Neutrophil (primary cell): ENCODE data around the gene DDX50.

ENCODE experiments used
- H3K27ac ChIP-seq: fragments of 200-600 bp; sonication (generic); 2 replicates; pipeline ENCODE4 v1.5.1; 2016; ENCODE audit warnings: mild to moderate bottlenecking, moderate library complexity
- H3K27me3 ChIP-seq: fragments of 200-600 bp; sonication (generic); 2 replicates; pipeline ENCODE4 v1.6.0; 2016; ENCODE audit warnings: mild to moderate bottlenecking
- H3K36me3 ChIP-seq: fragments of 200-600 bp; sonication (generic); 2 replicates; pipeline ENCODE4 v1.5.1; 2017
- H3K4me1 ChIP-seq, 2 experiments: fragments of 200-600 bp in 1 of 2; sonication (generic) in 1 of 2; 1 replicate in 1 of 2; 2 replicates in 1 of 2; pipeline versions ENCODE4 v1.5.1 to v1.6.1; 2013 to 2016; ENCODE audit warnings: low read depth in 1 of 2, low read length in 1 of 2, mild to moderate bottlenecking in 1 of 2, moderate library complexity in 1 of 2; ENCODE audit not compliant: control insufficient read depth in 1 of 2, insufficient read depth in 1 of 2
- H3K4me3 ChIP-seq, 2 experiments: fragments of 200-600 bp in 1 of 2; sonication (generic) in 1 of 2; 1 replicate in 1 of 2; 2 replicates in 1 of 2; pipeline ENCODE4 v1.5.1; 2013 to 2016; ENCODE audit warnings: low read depth in 1 of 2, low read length in 1 of 2, mild to moderate bottlenecking in 1 of 2, moderate library complexity in 1 of 2
- H3K9me3 ChIP-seq: fragments of 200-600 bp; sonication (generic); 2 replicates; pipeline ENCODE4 v1.5.1; 2016
- CTCF ChIP-seq: fragments of 200-600 bp; sonication (generic); IDR thresholded peaks from 2 replicates; pipeline ENCODE4 v1.5.1; 2016; ENCODE audit warnings: antibody characterized with exemption

The DDX50 gene

GRCh38 chr10:68981074-68981473, 80.0 kb downstream of the DDX50 start:
- H3K27ac ChIP-seq, result no peak overlapping the region
- H3K9me3 ChIP-seq, result no peaks in the 10 kb centered on the region
- no peaks in the 10 kb centered on the region for H3K4me1 ChIP-seq
- TF ChIP-seq CTCF, result no peak
- H3K36me3 ChIP-seq, result peaks cover 47% of the 10 kb centered on the region
- no peak overlapping the region for H3K4me3 ChIP-seq
- H3K27me3 ChIP-seq, result no peaks in the 10 kb centered on the region

GRCh38 chr10:68982389-68982788, 81.3 kb downstream of the DDX50 start:
- Histone ChIP-seq H3K4me1 (no peaks in the 10 kb centered on the region), H3K27me3 (no peaks in the 10 kb centered on the region), H3K36me3 (peaks cover 36% of the 10 kb centered on the region), H3K27ac (no peak overlapping the region), H3K4me3 (no peak overlapping the region), H3K9me3 (no peaks in the 10 kb centered on the region)
- TF ChIP-seq CTCF, result no peak

DNA sequence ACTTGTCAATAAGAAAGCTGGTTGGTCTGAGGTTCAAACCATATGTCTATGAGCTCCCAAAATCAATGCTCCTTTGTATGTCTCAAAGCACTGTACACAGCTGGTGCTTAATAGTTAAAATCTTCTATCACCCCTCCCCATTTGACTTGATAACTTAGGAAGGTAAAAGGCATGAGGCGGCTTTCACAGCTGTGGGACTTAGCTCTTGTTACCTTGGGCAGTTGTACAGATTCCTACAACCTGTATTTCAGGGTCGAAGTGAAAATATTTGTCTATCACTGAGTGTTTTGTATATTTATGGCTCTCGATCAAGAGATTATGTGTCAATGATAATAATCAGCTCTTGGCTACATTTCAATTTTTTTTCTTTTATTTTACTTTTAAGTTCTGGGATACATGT, 86.5 kb downstream of the DDX50 start:
- H3K4me3 ChIP-seq, result no peak overlapping the region

GRCh38 chr10:68988530-68989316, 87.6 kb downstream of the DDX50 start, which contains the start of gene KIFBP:
Gene KIFBP, plus strand, starts transcription at chr10:68988803. Its CDS starts 30 bp downstream, at chr10:68988833.
- Histone ChIP-seq H3K36me3 (no peaks in the 10 kb centered on the region), H3K27ac (peak within 1 kb of the TSS; percentile 84), H3K4me3 (peak within 1 kb of the TSS; percentile 82 to 95), H3K9me3 (no peaks in the 10 kb centered on the region), H3K4me1 (peaks cover 20 to 23% of the 10 kb centered on the region in 2 experiments), H3K27me3 (no peaks in the 10 kb centered on the region)
- peak; percentile 60 for TF ChIP-seq CTCF

More for the DNA sequence above, 86.5 kb downstream of the DDX50 start:
- no peak overlapping the region for H3K27ac ChIP-seq
- no peaks in the 10 kb centered on the region for H3K9me3 ChIP-seq
- TF ChIP-seq CTCF, result no peak
- H3K36me3 ChIP-seq, result peaks cover 6% of the 10 kb centered on the region
- peaks cover 20 to 23% of the 10 kb centered on the region in 2 experiments for H3K4me1 ChIP-seq
- no peaks in the 10 kb centered on the region for H3K27me3 ChIP-seq

DNA sequence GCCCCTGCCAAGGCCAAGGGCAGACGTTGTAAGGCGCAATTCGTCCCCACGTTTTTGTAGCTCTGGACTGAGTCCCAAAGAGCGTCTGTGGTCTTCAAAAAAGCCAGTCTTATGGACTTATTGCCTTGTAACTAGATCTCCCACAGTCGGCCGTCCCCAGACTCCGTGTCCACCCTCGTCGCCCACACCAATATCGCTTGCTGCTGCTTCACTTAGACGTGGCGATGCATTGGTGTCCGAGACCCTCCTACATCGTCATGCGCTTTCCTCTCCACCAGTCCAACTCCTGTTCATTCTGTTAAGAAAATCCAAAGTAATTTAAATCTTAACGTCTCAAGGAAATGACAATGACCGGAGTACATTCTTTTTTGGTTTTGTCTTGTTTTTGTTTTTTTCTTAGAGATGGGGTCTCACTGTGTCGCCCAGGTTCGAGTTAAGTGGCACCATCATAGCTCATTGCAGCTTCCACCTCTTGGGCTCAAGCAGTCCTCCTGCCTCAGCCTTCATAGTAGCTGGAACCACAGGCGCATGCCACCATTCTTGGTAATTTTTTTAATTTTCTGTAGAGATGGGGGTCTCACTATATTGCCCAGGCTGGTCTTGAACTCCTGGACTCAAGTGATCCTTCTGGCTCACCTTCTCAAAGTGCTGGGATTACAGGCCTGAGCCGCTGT, 88.3 kb downstream of the DDX50 start:
- Histone ChIP-seq H3K27me3 (no peaks in the 10 kb centered on the region), H3K4me1 (peaks cover 20 to 23% of the 10 kb centered on the region in 2 experiments), H3K4me3 (peak overlapping the region; percentile 82 to 95), H3K36me3 (no peaks in the 10 kb centered on the region), H3K27ac (peak overlapping the region; percentile 84), H3K9me3 (no peaks in the 10 kb centered on the region)
- TF ChIP-seq CTCF, result no peak
